CD4-positive, alpha-beta T cell treated with Interleukin-15 for 1 hour (primary cell): ENCODE data around the gene PRKAR1A.
"Not testable (repeated sequence)": the region's sequence is repeated elsewhere in the genome, so short reads cannot be mapped to it uniquely, and the experiment has no call there.

Experiments used
- DNase-seq: peaks from one replicate; pipeline ENCODE4 v3.0.0-alpha.2; 2020

PRKAR1A gene

GRCh38 chr17:68581863-68582645 is 69.8 kb downstream of the PRKAR1A start:
- DNase-seq, result no peak

- DNase-seq, result not testable (repeated sequence)
Measured at GRCh38 chr17:68582867-68583266, 70.6 kb downstream of the PRKAR1A start.

- DNase-seq, result no peak
Measured at GRCh38 chr17:68584581-68585303, 72.5 kb downstream of the PRKAR1A start.

GRCh38 chr17:68585643-68586042 is 73.4 kb downstream of the PRKAR1A start:
- no peak for DNase-seq

GRCh38 chr17:68587026-68587425 is 74.8 kb downstream of the PRKAR1A start:
- no peak for DNase-seq

GRCh38 chr17:68587847-68588246 is 75.6 kb downstream of the PRKAR1A start:
- no peak for DNase-seq

GRCh38 chr17:68588362-68588761 is 76.1 kb downstream of the PRKAR1A start:
- DNase-seq, result no peak

- DNase-seq, result no peak
Measured at GRCh38 chr17:68589086-68589485, 76.9 kb downstream of the PRKAR1A start.

GRCh38 chr17:68591583-68591982 is 79.4 kb downstream of the PRKAR1A start:
- no peak for DNase-seq

GRCh38 chr17:68592009-68592408 is 79.8 kb downstream of the PRKAR1A start:
- DNase-seq, result no peak

- DNase-seq, result no peak
Measured at GRCh38 chr17:68592682-68593641, 80.7 kb downstream of the PRKAR1A start.

- DNase-seq, result no peak
Measured at GRCh38 chr17:68594552-68594951, 82.3 kb downstream of the PRKAR1A start.

- DNase-seq, result no peak
Measured at GRCh38 chr17:68595496-68595895, 83.3 kb downstream of the PRKAR1A start.

GRCh38 chr17:68595986-68596385 is 83.8 kb downstream of the PRKAR1A start:
- no peak for DNase-seq

- no peak for DNase-seq
Measured at GRCh38 chr17:68596411-68596945, 84.2 kb downstream of the PRKAR1A start.

- DNase-seq, result no peak
Measured at GRCh38 chr17:68598074-68598473, 85.8 kb downstream of the PRKAR1A start.

- no peak for DNase-seq
Measured at GRCh38 chr17:68598545-68598961, 86.3 kb downstream of the PRKAR1A start.

- no peak for DNase-seq
Measured at GRCh38 chr17:68599091-68599490, 86.9 kb downstream of the PRKAR1A start.

- DNase-seq, result no peak
Measured at GRCh38 chr17:68599552-68600066, 87.4 kb downstream of the PRKAR1A start.

GRCh38 chr17:68600067-68600930 is 88.1 kb downstream of the PRKAR1A start:
- peak; percentile 28 for DNase-seq
